Hepatocyte (in vitro differentiated cells): ENCODE results near the gene GALNT17. TPM values are rescaled to one million over a fixed set of nuclear protein-coding genes. Genes with fewer than 3 reads are reported as not detected.

ENCODE experiments used
- DNase-seq: peaks from one replicate; pipeline ENCODE4 v3.0.0-alpha.2; 2016; ENCODE audit warnings: low spot score
- H2AFZ ChIP-seq: fragments of 200-600 bp; sonication (generic); 2 replicates; pipeline ENCODE4 v1.6.0; 2016; ENCODE audit warnings: antibody characterized with exemption, mild to moderate bottlenecking
- H3K27ac ChIP-seq: fragments of 200-600 bp; sonication (generic); 2 replicates; pipeline ENCODE4 v1.5.1; 2016; ENCODE audit warnings: mild to moderate bottlenecking
- H3K27me3 ChIP-seq: fragments of 200-600 bp; sonication (generic); 2 replicates; pipeline ENCODE4 v1.6.1; 2016
- H3K36me3 ChIP-seq: fragments of 200-600 bp; sonication (generic); replicated peaks from 2 replicates; pipeline ENCODE4 v1.5.1; 2016; ENCODE audit warnings: low read depth; ENCODE audit not compliant: insufficient read depth
- H3K4me1 ChIP-seq: fragments of 200-600 bp; sonication (generic); 2 replicates; pipeline ENCODE4 v1.5.1; 2016; ENCODE audit warnings: mild to moderate bottlenecking, moderate library complexity; ENCODE audit not compliant: insufficient read depth
- H3K4me2 ChIP-seq: fragments of 200-600 bp; sonication (generic); 2 replicates; pipeline ENCODE4 v1.6.0; 2016
- H3K4me3 ChIP-seq: fragments of 200-600 bp; sonication (generic); 2 replicates; pipeline ENCODE4 v1.5.1; 2016; ENCODE audit warnings: mild to moderate bottlenecking
- H3K79me2 ChIP-seq: fragments of 200-600 bp; sonication (generic); 2 replicates; pipeline ENCODE4 v1.6.0; 2017; ENCODE audit warnings: mild to moderate bottlenecking
- H3K9me2 ChIP-seq: fragments of 200-600 bp; sonication (generic); replicated peaks from 2 replicates; pipeline ENCODE4 v1.6.0; 2017; ENCODE audit warnings: mild to moderate bottlenecking; ENCODE audit not compliant: insufficient read depth
- H3K9me3 ChIP-seq: fragments of 200-600 bp; sonication (generic); 2 replicates; pipeline ENCODE4 v1.5.1; 2016; ENCODE audit warnings: low read depth, mild to moderate bottlenecking
- H4K20me1 ChIP-seq: fragments of 200-600 bp; sonication (generic); 2 replicates; pipeline ENCODE4 v1.6.0; 2016; ENCODE audit warnings: mild to moderate bottlenecking; ENCODE audit not compliant: insufficient read depth, poor library complexity, severe bottlenecking
- EZH2 ChIP-seq: fragments of 200-600 bp; sonication (generic); IDR thresholded peaks from 2 replicates; pipeline ENCODE4 v1.6.1; 2016; ENCODE audit warnings: antibody characterized with exemption, mild to moderate bottlenecking, borderline replicate concordance
- EZH2phosphoT487 ChIP-seq: fragments of 200-600 bp; sonication (generic); IDR thresholded peaks from one replicate; pipeline ENCODE4 v1.6.1; 2018; ENCODE audit warnings: antibody characterized with exemption, mild to moderate bottlenecking, low read depth, moderate library complexity; ENCODE audit not compliant: unreplicated experiment, severe bottlenecking
- WGBS: methylation state at CpG from one replicate; pipeline ENCODE4 v1.1.6; 2016; ENCODE audit warnings: low lambda C conversion rate; ENCODE audit errors: missing lambda C conversion rate; 5-methylcytosine and 5-hydroxymethylcytosine counted together
- polyA plus RNA-seq: library from polyadenylated mRNA; unstranded; fragments of >200 nt; fragmentation: Nextera tagmentation; extraction: Ambion mirVana; gene quantifications from 2 replicates; pipeline ENCODE4 v1.2.1, GENCODE V29; 2016
- total RNA-seq: library from RNA; depleted of rRNA; stranded (reverse); fragments of >200 nt; gene quantifications from 2 replicates; pipeline ENCODE4 v1.2.3, GENCODE V29; 2014
- TF ChIP-seq, protein P1 (sequence below): fragments of 200-600 bp; sonication (generic); IDR thresholded peaks from 2 replicates; pipeline ENCODE4 v1.5.1; 2016; ENCODE audit warnings: antibody characterized with exemption, mild to moderate bottlenecking; ENCODE audit not compliant: poor library complexity

The GALNT17 gene
- total and polyA plus RNA-seq, 2 experiments from 2014 or later = 4.3 to 8.1 TPM

DNA sequence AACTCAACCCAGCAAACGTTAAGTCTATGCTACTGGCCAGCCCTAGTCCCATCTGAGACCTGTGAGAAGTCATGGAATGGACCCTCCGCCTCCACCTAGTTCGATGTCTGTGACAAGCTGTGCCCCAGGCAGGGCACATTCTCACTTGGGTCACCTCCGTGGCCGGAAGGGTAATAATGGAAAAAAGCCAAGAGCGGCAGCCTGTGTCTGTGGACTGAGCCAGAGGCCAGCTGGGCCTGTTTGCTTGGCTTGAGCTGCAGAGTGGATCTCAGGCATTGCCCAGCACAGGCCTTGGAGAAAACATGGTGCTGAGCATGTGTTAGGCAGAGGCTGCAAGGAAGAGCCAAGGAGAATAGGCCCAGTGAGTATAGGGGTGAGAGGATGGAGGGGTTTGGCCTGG lies 97.8 kb downstream of the GALNT17 start:
- H3K27me3 ChIP-seq = no peaks in the 10 kb centered on the region
- no peak overlapping the region for H3K4me2 ChIP-seq
- H2AFZ ChIP-seq = no peak overlapping the region
- 98% methylated on average over 6 of the region's 6 CpGs for WGBS
- no peaks in the 10 kb centered on the region for H3K4me1 ChIP-seq
- H3K9me3 ChIP-seq = no peaks in the 10 kb centered on the region
- H3K4me3 ChIP-seq = no peak overlapping the region
- no peak for DNase-seq
- no peaks in the 10 kb centered on the region for H4K20me1 ChIP-seq
- no peak overlapping the region for H3K27ac ChIP-seq
- H3K9me2 ChIP-seq = no peaks in the 10 kb centered on the region
- no peaks in the 10 kb centered on the region for H3K36me3 ChIP-seq
- TF ChIP-seq, protein P1, sequence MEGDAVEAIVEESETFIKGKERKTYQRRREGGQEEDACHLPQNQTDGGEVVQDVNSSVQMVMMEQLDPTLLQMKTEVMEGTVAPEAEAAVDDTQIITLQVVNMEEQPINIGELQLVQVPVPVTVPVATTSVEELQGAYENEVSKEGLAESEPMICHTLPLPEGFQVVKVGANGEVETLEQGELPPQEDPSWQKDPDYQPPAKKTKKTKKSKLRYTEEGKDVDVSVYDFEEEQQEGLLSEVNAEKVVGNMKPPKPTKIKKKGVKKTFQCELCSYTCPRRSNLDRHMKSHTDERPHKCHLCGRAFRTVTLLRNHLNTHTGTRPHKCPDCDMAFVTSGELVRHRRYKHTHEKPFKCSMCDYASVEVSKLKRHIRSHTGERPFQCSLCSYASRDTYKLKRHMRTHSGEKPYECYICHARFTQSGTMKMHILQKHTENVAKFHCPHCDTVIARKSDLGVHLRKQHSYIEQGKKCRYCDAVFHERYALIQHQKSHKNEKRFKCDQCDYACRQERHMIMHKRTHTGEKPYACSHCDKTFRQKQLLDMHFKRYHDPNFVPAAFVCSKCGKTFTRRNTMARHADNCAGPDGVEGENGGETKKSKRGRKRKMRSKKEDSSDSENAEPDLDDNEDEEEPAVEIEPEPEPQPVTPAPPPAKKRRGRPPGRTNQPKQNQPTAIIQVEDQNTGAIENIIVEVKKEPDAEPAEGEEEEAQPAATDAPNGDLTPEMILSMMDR = no peak
- no peak for TF ChIP-seq EZH2phosphoT487
- TF ChIP-seq EZH2 = no peak
- H3K79me2 ChIP-seq = no peaks in the 10 kb centered on the region

DNA sequence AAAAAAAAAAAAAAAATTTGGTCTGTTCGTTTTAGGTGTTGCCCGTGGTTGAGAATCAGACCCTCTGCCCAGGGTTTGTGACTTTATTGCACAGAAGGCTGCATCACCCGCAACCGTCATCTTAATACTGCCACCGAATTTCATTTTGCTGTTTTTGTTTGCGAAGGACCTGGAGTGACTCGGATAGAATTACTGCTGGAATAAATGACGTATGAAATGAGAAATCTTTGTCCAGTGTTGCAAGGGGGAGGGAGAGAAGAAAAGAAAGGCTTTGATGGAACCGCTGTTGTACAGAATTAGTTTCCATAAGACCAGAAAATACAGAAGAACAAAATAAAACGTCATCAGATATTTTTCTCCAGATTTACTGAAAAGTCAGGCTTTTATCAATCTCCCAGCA lies 103.3 kb downstream of the GALNT17 start:
- H2AFZ ChIP-seq = no peak overlapping the region
- no peak overlapping the region for H3K27ac ChIP-seq
- 91% methylated on average over 10 of the region's 10 CpGs for WGBS
- no peaks in the 10 kb centered on the region for H3K36me3 ChIP-seq
- H3K4me3 ChIP-seq = no peak overlapping the region
- no peaks in the 10 kb centered on the region for H3K79me2 ChIP-seq
- H3K9me3 ChIP-seq = no peaks in the 10 kb centered on the region
- H3K9me2 ChIP-seq = no peaks in the 10 kb centered on the region
- no peaks in the 10 kb centered on the region for H3K27me3 ChIP-seq
- H4K20me1 ChIP-seq = no peaks in the 10 kb centered on the region
- TF ChIP-seq, protein P1 = no peak
- TF ChIP-seq EZH2 = no peak
- TF ChIP-seq EZH2phosphoT487 = no peak
- H3K4me2 ChIP-seq = no peak overlapping the region
- no peak for DNase-seq
- H3K4me1 ChIP-seq = peaks cover 3% of the 10 kb centered on the region

DNA sequence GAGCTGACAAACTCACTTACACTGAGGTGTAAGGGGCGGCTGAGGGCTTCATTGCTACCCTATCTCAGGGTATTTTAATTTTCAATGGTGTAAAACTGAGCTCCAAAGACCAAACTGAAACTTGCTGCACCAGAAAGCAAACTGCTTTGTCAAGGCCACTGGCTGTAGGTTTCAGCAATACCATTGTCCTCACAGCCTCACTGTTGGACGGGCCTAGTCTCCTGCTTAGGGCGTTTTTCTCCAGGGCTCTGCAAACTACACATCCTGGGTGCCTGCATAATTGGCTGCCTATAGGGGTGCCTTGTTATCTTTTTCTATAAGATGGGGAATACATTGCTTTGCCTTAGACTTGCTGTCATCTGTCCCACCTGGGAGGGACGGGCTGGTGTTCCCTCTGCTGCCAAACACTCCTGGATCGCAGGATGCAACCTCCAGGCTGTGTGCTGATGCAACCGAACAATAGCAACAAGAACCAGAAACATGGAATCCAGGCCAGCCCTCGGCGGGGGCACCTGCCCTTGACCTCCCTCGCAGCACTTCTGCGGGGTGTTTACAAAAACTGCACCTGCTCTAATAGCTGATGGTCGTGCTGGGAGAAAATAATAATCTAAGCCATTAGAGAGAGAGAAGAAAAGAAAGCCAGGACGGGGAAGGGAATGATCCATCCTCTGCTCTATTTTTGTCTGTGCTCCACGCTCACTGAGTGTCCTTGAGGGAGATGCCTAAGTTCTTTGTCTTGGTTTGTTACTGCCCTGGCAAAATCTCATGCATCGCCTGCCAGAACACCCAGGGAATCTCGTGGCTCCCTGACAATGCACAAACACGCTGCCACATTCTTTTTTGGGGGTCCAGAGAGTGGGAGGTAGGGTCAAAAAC lies 104.5 kb downstream of the GALNT17 start:
- Histone ChIP-seq H3K9me2 (no peaks in the 10 kb centered on the region), H3K9me3 (no peaks in the 10 kb centered on the region), H3K36me3 (no peaks in the 10 kb centered on the region), H3K4me3 (no peak overlapping the region), H3K4me2 (no peak overlapping the region), H4K20me1 (no peaks in the 10 kb centered on the region), H3K27ac (no peak overlapping the region), H3K4me1 (peaks cover 3% of the 10 kb centered on the region), H2AFZ (no peak overlapping the region), H3K27me3 (no peaks in the 10 kb centered on the region), H3K79me2 (no peaks in the 10 kb centered on the region)
- 80% methylated on average over 16 of the region's 16 CpGs for WGBS
- TF ChIP-seq, protein P1 = no peak
- no peak for TF ChIP-seq EZH2phosphoT487
- TF ChIP-seq EZH2 = no peak
- DNase-seq = no peak
